Activated CD8-positive, alpha-beta memory T cell treated with anti-CD3 and anti-CD28 coated beads, Interleukin-2, amount 50 U/mL, for 24 hours (primary cell): ENCODE measurements around the gene LUC7L.
"Not testable (repeated sequence)": the region's sequence is repeated elsewhere in the genome, so short reads cannot be mapped to it uniquely, and the experiment has no call there.

Experiments used
- DNase-seq: peaks from one replicate; pipeline ENCODE4 v3.0.0-alpha.2; 2020; ENCODE audit errors: extremely low read depth

Gene LUC7L

GRCh38 chr16:263944-264343 lies 34.7 kb upstream of the LUC7L start:
- DNase-seq = no peak

- DNase-seq = no peak
These were observed 34.0 kb upstream of the LUC7L start for GRCh38 chr16:263182-263774.

GRCh38 chr16:262121-262745 lies 33.0 kb upstream of the LUC7L start:
- DNase-seq = no peak

GRCh38 chr16:261031-261691 lies 31.9 kb upstream of the LUC7L start:
- DNase-seq = no peak

- no peak for DNase-seq
These were observed 31.1 kb upstream of the LUC7L start for GRCh38 chr16:260326-260725.

- no peak for DNase-seq
These were observed 30.6 kb upstream of the LUC7L start for GRCh38 chr16:259814-260253.

GRCh38 chr16:259226-259625 lies 30.0 kb upstream of the LUC7L start:
- DNase-seq = no peak

- not testable (repeated sequence) for DNase-seq
These were observed 28.8 kb upstream of the LUC7L start for GRCh38 chr16:258091-258490.

GRCh38 chr16:255183-255582 lies 25.9 kb upstream of the LUC7L start:
- no peak for DNase-seq

- no peak for DNase-seq
These were observed 25.2 kb upstream of the LUC7L start for GRCh38 chr16:254461-254860.

- no peak for DNase-seq
These were observed 24.6 kb upstream of the LUC7L start for GRCh38 chr16:253833-254232.

- DNase-seq = no peak
These were observed 23.4 kb upstream of the LUC7L start for GRCh38 chr16:252366-253337.

- DNase-seq = no peak
These were observed 20.2 kb upstream of the LUC7L start for GRCh38 chr16:249431-249830.

GRCh38 chr16:247027-247426 lies 17.8 kb upstream of the LUC7L start:
- no peak for DNase-seq

GRCh38 chr16:245105-245504 lies 15.9 kb upstream of the LUC7L start:
- no peak for DNase-seq

GRCh38 chr16:243348-243747 lies 14.1 kb upstream of the LUC7L start:
- no peak for DNase-seq

- DNase-seq = no peak
These were observed 13.0 kb upstream of the LUC7L start for GRCh38 chr16:242281-242680.

- DNase-seq = no peak
These were observed 11.3 kb upstream of the LUC7L start for GRCh38 chr16:240559-240958.

GRCh38 chr16:239948-240277 lies 10.7 kb upstream of the LUC7L start:
- no peak for DNase-seq

GRCh38 chr16:234468-235305 lies 5.4 kb upstream of the LUC7L start, which contains the start of gene FAM234A:
Gene FAM234A, plus strand, starts transcription at chr16:234821. Its CDS starts 19,593 bp downstream, at chr16:254414.
- DNase-seq = peak; percentile 81

GRCh38 chr16:230949-231348 lies 1.7 kb upstream of the LUC7L start:
- no peak for DNase-seq
